Measurements from ENCODE around the gene GPER1. TPM values are rescaled to one million over a fixed set of nuclear protein-coding genes. Genes with fewer than 3 reads are reported as not detected.

GPER1 gene
- polyA plus RNA-seq, 2 of the 4 experiments (the other 2 are of a cell fraction) = 0.23 to 0.50 TPM

DNA sequence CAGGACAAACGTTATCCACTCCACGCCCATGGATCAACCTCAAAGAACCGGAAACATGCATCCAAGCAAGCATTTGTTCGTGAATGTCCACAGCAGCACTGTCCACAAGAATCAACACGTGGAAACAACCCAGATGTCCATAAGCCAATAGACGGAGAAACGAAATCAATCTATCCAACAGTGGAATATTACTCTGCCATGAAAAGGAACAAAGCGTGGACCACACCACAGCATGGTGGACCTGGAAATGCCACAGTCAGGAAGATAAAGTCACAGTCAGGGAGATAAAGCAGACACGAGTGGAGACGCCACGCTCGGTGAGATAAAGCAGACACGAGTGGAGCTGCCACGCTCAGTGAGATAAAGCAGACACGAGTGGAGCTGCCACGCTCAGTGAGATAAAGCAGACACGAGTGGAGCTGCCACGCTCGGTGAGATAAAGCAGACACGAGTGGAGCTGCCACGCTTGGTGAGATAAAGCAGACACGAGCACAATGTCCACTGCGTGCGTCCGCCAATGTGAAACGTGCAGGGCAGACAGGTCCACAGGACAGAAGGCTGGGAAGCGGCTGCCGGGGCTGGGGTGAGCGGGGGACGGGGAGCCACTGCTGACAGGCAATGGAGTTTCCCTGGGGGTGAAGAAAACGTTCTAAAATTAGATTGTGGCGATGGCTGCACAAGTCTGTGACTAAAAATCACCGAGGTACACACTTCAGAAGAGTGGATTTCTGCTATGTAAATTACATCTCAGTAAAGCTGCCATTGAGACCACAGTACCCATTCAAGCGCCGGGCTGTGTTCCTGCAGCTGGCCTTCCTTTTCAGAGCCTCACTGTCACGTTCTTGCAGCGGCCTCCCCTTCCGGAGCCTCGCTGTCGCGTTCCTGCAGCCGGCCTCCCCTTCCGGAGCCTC is 10.6 kb downstream of the GPER1 start:
- ATAC-seq (no peak), DNase-seq (ENCODE audit: low read depth in 1 of 2, low spot score in 1 of 2) (no peak), FAIRE-seq (no peak)
- 91% methylated on average over 41 of the region's 43 CpGs for WGBS (ENCODE audit: missing lambda C conversion rate)
- Histone ChIP-seq H3K4me1 (no peaks in the 10 kb centered on the region), H3K4me2 (no peak overlapping the region), H3K9me3 (no peaks in the 10 kb centered on the region), H3K27ac (no peak overlapping the region), H3K4me3 (no peak overlapping the region)
- CTCF ChIA-PET = interaction anchor here (1.0 to 9.6 kb wide), 5 partner anchors 10 to 173 kb away, joined by 3 to 102 read pairs (median 4); partner anchors contain the start of gene GPER1
- POLR2A ChIA-PET = no interaction called here
- TF ChIP-seq BHLHE40 (IDR thresholded peaks at IDR 0.05; ENCODE audit: low read depth, low read length) (no peak), POLR2A (IDR thresholded peaks at IDR 0.05; ENCODE audit: low read length) (no peak), EHMT2 (IDR thresholded peaks at IDR 0.05; ENCODE audit: low read depth) (no peak), SMC3 (IDR thresholded peaks at IDR 0.05) (no peak), EP300 (IDR thresholded peaks at IDR 0.05) (no peak), ZSCAN20 (CRISPR knock-in tag; IDR thresholded peaks at IDR 0.05) (no peak), CBX8 (IDR thresholded peaks at IDR 0.05) (no peak), KDM5A (IDR thresholded peaks at IDR 0.05) (no peak), CHD2 (IDR thresholded peaks at IDR 0.05; ENCODE audit: low read length, partially characterized antibody) (no peak), RCOR1 (IDR thresholded peaks at IDR 0.05; ENCODE audit: low read depth, low read length) (no peak), MYC (IDR thresholded peaks at IDR 0.05; ENCODE audit: borderline replicate concordance, low read length) (no peak), CBX2 (IDR thresholded peaks at IDR 0.05; ENCODE audit: borderline replicate concordance, low read depth) (no peak), CHD4 (IDR thresholded peaks at IDR 0.05; ENCODE audit: borderline replicate concordance) (no peak)

DNA sequence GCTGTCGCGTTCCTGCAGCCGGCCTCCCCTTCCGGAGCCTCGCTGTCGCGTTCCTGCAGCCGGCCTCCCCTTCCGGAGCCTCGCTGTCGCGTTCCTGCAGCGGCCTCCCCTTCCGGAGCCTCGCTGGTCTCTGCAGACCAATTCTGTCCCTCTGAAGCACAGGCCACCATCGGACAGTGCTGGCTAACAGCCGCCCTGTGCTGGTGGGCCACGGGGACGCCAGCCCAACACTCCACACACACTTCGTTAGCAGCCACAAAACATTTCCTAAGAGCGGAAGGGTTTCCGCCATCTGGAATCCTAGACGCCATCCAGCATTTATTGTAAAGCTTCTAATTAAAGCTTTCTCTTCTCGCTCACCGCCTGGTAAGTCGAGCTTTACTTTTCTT is 11.2 kb downstream of the GPER1 start:
- TF ChIP-seq KDM5A (IDR thresholded peaks at IDR 0.05) = no peak
- TF ChIP-seq JUNB (IDR thresholded peaks at IDR 0.05) = no peak
- TF ChIP-seq CEBPB (IDR thresholded peaks at IDR 0.05) = no peak
- no peak for TF ChIP-seq ESRRA (IDR thresholded peaks at IDR 0.05; ENCODE audit: borderline replicate concordance, low read length)
- no peak for TF ChIP-seq MYC (IDR thresholded peaks at IDR 0.05; ENCODE audit: borderline replicate concordance, low read length)
- TF ChIP-seq, protein P1, sequence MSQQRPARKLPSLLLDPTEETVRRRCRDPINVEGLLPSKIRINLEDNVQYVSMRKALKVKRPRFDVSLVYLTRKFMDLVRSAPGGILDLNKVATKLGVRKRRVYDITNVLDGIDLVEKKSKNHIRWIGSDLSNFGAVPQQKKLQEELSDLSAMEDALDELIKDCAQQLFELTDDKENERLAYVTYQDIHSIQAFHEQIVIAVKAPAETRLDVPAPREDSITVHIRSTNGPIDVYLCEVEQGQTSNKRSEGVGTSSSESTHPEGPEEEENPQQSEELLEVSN (IDR thresholded peaks at IDR 0.05; ENCODE audit: borderline replicate concordance, low read depth) = no peak
- no peak for ATAC-seq
- CTCF ChIA-PET = interaction anchor here (1.0 to 9.6 kb wide), 5 partner anchors 11 to 174 kb away, joined by 3 to 102 read pairs (median 4); partner anchors contain the start of gene GPER1
- H3K27ac ChIP-seq = no peak overlapping the region
- POLR2A ChIA-PET = no interaction called here
- 96% methylated on average over 23 of the region's 26 CpGs for WGBS (ENCODE audit: missing lambda C conversion rate)
- DNase-seq (ENCODE audit: low read depth in 1 of 2, low spot score in 1 of 2) = no peak
- H3K4me1 ChIP-seq = no peaks in the 10 kb centered on the region
- no peak overlapping the region for H3K4me3 ChIP-seq
- no peaks in the 10 kb centered on the region for H3K9me3 ChIP-seq
- no peak for FAIRE-seq
- H3K4me2 ChIP-seq = no peak overlapping the region

DNA sequence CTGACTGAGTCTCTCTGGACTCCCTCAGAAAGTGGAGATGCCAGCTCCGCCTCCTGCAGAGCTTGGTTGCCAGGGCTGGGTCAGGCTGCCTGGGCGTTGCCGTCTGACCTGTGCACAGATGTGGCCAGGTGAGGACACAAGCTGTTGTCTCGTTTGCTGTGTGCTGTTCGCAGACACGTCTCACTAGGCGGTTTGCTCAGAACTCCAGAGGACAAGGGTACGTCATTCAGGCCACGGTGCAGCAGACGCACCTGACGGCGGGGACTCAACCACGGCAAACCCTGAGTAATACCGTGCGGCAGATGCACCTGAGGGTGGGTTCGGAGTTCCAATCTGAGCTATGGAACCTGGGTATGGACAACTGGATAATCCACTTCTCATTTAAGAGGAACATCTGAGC is 11.7 kb downstream of the GPER1 start:
- no peak overlapping the region for H3K4me2 ChIP-seq
- ChIA-PET CTCF (interaction anchor here (1.0 to 9.6 kb wide), 4 partner anchors 11 to 107 kb away, joined by 3 to 102 read pairs (median 6); partner anchors contain the start of gene GPER1), POLR2A (no interaction called here)
- no peak for DNase-seq (ENCODE audit: low read depth in 1 of 2, low spot score in 1 of 2)
- no peak for FAIRE-seq
- H3K9me3 ChIP-seq = no peaks in the 10 kb centered on the region
- no peak for ATAC-seq
- WGBS (ENCODE audit: missing lambda C conversion rate) = 95% methylated on average over 16 of the region's 16 CpGs
- H3K4me3 ChIP-seq = no peak overlapping the region
- no peaks in the 10 kb centered on the region for H3K4me1 ChIP-seq
- TF ChIP-seq, protein P2, sequence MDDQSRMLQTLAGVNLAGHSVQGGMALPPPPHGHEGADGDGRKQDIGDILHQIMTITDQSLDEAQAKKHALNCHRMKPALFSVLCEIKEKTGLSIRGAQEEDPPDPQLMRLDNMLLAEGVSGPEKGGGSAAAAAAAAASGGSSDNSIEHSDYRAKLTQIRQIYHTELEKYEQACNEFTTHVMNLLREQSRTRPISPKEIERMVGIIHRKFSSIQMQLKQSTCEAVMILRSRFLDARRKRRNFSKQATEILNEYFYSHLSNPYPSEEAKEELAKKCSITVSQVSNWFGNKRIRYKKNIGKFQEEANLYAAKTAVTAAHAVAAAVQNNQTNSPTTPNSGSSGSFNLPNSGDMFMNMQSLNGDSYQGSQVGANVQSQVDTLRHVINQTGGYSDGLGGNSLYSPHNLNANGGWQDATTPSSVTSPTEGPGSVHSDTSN (IDR thresholded peaks at IDR 0.05) = no peak
- no peak for TF ChIP-seq JUN (IDR thresholded peaks at IDR 0.05)
- TF ChIP-seq EHMT2 (IDR thresholded peaks at IDR 0.05; ENCODE audit: low read depth) = no peak
- no peak for TF ChIP-seq ESRRA (IDR thresholded peaks at IDR 0.05; ENCODE audit: borderline replicate concordance, low read length)
- no peak overlapping the region for H3K27ac ChIP-seq

Data from A549 (cell line).